PC-9 (cell line): ENCODE measurements around the gene RADIL.

Experiments used
- EZH2 ChIP-seq: fragments of 200-600 bp; sonication (generic); IDR thresholded peaks from 2 replicates; pipeline ENCODE4 v1.8.0; 2017; ENCODE audit warnings: antibody characterized with exemption, low read depth
- TF ChIP-seq, protein P1 (sequence below): fragments of 200-600 bp; sonication (generic); conservative IDR thresholded peaks from 2 replicates; pipeline ENCODE4 v1.6.1; 2017; ENCODE audit warnings: mixed run types, antibody characterized with exemption, mild to moderate bottlenecking, moderate library complexity

DNA sequence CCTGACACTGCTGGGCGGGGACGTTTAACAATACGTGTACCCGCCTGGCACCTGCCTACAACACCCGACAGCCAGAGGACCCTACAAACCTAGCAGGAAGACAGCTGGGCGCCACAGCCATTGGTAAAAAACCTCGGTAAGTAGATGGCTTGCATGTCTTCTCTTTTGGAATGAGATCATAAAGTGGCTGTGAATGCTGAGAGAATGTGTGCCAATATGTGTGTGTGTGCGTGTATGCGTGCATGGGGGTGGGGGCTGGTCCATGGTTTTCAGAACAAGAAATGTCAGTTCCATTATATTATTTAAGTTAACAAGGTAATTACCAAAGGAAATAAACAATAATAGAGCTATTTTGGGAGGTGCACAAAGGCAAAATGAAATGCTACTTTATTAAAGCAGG lies 60.8 kb downstream of the RADIL start:
- TF ChIP-seq, protein P1, sequence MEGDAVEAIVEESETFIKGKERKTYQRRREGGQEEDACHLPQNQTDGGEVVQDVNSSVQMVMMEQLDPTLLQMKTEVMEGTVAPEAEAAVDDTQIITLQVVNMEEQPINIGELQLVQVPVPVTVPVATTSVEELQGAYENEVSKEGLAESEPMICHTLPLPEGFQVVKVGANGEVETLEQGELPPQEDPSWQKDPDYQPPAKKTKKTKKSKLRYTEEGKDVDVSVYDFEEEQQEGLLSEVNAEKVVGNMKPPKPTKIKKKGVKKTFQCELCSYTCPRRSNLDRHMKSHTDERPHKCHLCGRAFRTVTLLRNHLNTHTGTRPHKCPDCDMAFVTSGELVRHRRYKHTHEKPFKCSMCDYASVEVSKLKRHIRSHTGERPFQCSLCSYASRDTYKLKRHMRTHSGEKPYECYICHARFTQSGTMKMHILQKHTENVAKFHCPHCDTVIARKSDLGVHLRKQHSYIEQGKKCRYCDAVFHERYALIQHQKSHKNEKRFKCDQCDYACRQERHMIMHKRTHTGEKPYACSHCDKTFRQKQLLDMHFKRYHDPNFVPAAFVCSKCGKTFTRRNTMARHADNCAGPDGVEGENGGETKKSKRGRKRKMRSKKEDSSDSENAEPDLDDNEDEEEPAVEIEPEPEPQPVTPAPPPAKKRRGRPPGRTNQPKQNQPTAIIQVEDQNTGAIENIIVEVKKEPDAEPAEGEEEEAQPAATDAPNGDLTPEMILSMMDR = no peak
- no peak for TF ChIP-seq EZH2
